ENCODE results near the gene C6orf52.
"Not testable (repeated sequence)": the region's sequence is repeated elsewhere in the genome, so short reads cannot be mapped to it uniquely, and the experiment has no call there.

C6orf52 gene

DNA sequence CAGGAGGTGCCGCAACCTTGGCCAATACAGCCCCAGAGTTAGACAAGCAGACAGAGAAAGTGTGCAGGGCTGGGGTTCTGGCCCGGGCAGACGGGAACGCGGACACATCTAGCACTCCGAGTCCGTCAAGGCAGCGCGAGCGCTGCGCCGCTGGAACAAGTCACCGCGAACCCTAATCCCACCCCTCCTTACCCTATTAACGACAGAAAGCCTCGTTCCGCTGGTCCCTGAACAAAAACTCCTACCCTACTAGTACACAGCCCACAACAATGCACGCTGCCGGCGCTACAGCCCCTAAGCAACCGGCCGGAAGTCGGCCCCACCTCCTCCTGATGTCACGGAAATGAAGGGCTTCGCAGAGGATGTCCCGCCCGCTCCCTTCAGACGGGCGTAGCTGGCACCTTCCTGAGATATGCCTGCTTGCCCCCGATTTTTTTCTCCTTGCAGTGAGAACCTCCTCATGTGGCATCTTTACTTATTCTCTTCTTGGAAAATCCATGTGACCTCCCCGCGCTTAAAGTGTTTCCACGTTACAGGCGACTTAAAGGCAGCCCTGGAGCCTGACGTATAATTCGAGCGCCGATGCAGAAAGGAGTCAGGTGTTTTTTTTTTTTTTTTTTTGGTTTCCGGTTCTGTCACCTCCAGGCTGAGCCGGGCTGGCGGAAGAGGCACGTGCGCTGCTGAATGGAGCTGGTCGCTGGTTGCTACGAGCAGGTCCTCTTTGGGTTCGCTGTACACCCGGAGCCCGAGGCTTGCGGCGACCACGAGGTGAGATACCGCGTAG lies at the start of gene C6orf52, which contains the start of gene PAK1IP1:
Gene C6orf52 (minus strand): TSS at position 315 of the 784 bp plus-strand sequence. CDS start 7,066 bp downstream, outside the sequence.
Gene PAK1IP1 (plus strand): TSS at position 671 of the 784 bp plus-strand sequence. CDS start 14 bp downstream, at position 685.
- peak; percentile 92 to 94 for DNase-seq

DNA sequence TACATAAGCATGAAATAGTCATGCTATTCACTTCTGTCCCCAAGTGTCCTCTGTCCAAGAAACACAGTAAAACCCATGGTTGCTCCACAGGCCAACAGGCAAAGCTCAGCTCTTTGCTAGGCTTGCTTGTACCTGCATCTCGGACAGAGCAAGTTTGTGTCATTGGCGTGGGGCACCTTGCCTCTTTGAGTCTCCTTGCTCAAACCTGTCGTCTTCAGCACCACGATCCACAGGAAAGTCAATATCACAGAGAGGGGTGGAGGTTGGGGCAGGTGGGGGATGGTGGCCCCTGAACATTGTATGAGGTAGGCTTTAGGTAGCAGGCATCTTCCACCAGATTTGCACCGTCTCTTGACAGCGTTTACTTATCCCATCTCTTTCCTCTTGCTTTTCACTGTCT lies 49.1 kb upstream of the C6orf52 start:
- no peak for DNase-seq

DNA sequence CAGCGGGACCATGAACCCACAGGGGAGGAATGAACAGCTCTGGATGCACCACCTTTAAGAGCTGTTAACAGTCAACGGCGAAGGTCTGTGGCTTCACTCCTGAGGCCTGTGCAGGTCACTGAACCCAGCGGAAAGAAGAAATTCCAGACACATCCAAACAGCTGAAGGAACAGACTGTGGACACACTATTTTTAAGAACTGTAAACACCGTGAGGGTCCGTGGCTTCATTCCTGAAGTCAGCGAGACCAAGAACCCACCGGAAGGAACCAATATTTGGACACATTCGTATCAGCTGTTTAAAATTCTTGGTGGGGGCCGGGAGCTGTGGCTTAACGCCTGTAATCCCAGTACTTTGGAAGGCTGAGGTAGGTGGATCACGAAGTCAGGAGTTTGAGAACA lies 47.8 kb upstream of the C6orf52 start:
- DNase-seq = no peak

DNA sequence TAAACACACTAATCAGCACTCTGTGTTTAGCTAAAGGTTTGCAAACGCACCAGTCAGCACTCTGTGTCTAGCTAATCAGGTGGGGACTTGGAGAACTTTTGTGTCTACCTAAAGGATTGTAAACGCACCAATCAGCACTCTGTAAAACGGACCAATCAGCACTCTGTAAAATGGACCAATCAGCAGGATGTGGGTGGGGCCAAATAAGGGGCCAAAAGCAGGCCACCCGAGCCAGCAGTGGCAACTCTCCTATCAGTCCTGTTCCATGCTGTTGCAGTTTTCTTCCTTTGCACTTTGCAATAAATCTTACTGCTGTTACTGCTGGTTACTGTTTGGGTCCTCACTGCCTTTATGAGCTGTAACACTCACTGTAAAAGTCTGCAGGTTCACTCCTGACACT lies 47.2 kb upstream of the C6orf52 start:
- not testable (repeated sequence) for DNase-seq

DNA sequence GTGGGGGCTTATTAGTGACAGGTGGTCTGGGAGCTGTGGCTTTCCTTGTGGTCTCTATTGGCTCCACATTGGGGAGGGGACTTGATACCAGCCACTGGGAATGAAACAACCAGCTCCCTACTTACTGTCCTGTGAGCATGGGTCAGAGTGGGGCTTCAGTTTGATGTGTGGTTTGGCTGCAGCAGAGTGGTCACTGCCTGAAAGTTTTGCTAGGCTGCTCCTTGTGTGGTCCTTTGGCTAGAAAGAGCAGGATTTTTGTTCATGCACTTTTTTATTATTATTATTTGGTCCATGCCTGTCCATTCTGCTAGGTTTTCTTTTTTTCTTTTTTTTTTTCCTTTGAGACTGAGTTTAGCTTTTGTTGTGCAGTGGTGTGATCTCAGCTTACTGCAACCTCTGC lies 45.6 kb upstream of the C6orf52 start:
- DNase-seq = no peak

DNA sequence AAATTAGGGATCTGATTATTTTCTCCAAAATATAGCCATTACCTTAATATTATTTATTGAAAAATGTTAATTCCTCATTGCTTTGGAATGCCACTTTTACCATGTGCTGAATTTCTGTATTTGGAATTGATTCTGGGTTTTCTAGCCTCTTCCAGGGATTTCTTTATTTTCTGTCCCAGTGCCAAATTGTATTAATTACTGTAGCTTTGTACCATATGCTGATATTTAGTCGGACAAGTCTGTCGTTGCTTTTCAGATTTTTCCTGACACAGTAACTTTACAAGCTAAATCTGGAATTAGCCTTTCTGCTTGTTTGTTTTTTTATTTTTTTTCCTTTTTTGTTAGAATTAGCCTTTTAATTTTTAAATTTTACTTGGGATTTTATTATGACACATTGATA lies 42.3 kb upstream of the C6orf52 start:
- DNase-seq = no peak

DNA sequence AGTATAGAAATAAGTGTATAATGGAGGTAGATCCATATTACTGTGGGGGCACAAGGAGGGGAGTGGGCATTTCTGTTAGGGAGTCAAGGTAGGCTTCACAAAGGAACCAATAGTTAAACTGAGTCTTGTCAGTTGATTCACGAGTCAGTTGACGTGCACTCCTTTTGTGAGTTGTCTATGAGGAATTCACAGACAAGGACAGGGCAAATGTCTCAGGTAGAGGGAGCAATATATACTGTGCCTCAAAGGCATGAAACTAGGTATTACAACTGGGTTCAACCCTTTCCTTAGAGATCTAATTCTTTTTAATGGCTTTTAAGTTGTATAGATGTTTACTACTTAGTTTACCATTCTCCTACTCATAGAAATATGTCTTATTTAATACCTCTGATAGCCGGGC lies 39.4 kb upstream of the C6orf52 start:
- no peak for DNase-seq

DNA sequence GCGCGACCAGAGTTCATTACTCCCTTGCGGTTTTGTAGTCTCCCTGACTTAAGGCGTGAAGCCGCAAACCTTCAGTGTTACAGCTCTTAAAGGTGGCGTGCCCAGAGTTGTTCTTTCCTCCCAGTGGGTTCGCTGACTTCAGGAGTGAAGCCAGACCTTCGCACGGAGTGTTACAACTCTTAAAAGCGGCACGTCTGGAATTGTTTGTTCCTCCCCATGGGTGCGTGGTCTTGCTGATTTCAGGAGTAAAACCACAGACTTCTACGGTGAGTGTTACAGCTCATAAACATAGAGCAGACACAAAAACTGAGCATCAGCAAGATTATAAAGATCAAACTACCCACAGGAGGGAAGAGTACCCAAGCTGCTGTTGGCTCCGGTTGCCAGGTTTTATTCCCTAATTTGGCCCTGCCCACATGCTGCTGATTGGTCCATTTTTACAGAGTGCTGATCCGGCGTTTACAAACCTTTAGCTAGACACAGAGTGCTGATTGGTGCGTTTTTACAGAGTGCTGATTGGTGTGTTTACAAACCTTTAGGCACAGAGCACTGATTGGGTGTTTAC lies 38.8 kb upstream of the C6orf52 start:
- DNase-seq = peak in 1 of 2 donors; percentile 16

DNA sequence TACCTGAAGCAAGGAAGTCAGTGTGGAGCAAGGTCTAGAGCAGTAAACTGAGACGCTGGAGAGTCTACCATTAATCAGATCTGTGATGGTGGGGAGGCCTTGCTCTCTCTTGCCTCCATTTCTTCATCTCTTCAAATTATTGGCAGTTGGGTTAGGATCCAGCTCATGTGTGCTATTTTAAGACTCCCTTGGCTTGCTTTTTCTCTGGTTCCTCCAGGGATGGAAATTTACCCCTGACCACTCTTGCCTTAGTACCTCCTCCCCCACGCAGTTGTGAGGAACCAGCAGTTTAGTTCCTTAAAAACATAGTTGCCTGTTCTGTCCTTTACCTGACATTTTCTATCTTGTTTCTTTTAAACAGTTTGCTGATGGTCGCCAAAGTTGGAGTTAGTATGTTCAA lies 35.8 kb upstream of the C6orf52 start:
- DNase-seq = no peak

DNA sequence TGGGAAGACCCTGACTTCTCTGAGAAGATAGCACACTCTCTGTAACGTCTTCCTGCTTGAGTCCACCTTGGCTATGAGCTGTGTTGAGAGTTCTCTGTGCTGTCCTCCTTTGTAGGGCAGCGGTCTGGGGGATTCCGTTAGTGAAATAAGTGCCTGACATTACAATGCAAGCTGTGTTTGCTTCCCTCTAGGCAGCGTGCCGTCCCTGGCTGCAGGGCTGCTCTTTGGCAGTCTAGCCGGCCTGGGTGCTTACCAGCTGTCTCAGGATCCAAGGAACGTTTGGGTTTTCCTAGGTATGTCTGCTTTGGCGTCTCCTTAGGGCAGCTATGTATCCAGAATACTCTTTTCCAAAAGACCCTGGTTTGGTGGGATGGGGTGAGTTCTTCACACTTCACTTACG lies 31.3 kb upstream of the C6orf52 start:
- DNase-seq = no peak

DNA sequence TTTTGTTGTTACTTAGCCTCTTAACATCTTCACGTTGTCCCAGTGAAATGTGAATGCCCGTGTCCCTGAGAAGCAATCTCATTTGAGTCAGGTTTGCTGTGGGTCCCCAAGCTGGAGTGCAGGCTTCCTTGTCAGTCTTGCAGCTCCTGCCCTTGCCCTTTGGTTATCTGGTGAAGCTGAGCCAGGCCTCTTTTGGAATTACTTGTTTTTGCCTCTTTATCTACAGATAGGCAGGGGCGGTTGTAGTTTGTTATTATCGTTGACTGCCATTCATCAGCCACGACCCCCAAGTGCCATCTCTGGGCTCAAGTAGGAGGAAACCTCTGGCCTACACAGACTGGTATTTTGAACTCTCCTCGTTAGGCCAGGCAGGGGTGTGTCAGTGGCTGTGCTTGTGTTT lies 30.6 kb upstream of the C6orf52 start:
- DNase-seq = no peak

DNA sequence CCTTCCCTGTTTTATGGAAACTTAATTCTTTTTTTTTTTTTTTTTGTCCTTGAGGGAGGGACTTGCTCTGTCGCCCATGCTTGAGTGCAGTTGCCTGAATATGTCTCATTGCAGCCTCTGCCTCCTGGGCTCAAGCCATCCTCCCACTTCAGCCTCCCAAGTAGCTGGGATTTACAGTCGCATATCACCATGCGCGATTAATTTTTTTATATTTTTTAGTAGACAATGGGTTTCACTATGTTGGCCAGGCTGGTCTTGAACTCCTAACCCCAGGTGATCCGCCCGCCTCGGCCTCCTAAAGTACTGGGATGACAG lies 29.1 kb upstream of the C6orf52 start:
- DNase-seq = peak in 1 of 2 donors; percentile 4

DNA sequence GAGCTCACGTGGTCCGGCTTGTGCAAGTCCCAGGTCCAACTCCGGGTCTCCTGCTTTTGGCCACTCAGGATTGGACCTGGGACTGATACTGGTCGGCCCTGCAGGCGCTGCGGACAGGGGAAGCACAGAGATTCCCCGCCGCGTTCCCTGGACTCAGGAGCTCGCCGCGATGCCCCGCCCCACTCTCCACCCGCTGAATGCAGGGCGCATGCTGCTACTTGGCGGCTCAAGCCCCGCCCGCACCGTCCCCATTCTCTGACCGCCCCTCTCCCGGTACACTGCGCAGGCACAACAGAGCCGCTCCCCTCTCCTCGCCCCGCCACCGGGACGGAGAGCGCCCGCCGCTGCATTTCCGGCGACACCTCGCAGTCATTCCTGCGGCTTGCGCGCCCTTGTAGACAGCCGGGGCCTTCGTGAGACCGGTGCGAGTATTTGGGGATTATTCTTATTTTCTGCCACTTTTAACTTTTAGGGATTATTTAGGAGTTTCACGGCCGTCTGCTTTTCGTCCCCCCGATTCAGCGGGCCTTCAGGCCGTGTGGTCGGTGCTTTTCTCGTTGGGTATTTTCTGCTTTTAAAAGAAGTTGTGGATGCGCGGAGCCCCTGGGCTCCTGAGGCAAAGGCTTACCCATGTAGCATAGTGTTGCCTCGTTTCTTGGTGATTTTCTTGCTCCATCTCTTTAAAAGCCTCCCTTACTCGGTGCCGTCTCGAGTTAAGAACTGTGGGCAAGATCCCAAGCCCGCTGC lies 28.6 kb upstream of the C6orf52 start, which contains the start of gene TMEM14C:
Gene TMEM14C (plus strand): TSS at position 251 of the 747 bp plus-strand sequence. CDS start 1,544 bp downstream, outside the sequence.
- DNase-seq = peak; percentile 89 to 96

DNA sequence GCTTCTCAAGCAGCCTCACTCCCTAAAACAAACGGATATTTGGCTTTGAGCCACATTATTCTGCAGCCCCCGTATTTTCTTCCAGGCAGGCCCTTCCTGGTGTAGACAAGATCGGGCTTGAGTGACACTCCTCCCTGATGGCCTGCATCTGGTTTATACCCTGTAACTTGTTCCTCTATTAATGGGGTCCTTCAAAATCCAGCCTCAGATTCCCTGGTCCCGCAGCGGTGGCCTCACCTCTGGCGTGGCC lies 28.1 kb upstream of the C6orf52 start:
- DNase-seq = no peak

DNA sequence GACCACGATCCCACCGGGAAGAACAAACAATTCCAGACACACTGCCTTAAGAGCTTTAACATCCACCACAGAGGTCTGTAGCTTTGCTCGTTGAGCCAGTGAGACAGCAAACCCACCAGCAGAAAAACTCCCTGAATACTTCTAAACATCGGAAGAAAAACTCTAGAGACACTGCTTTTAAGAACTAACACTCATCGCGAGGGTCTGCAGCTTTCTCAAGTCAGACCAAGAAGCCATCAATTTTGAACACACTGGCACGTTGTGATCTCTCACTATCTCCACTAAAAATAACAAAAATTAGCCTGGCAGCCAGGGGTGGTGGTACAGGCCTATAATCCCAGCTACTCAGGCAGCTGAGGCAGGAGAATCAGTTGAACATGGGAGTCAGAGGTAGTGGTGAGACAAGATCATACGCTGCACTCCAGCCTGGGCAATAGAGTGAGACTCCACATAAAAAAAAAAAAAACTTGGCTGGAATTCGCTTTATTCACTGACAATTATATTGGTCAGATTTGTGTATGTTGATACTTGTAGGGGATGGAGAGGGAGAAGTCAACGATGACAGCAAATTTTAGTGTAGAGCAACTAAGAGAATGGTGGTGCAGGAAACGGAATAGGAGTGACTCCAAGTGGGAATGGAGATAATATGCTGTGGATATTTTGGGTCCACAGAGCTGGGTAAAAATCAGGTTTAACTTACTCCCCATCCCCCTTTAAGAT lies 27.6 kb upstream of the C6orf52 start:
- DNase-seq = no peak

DNA sequence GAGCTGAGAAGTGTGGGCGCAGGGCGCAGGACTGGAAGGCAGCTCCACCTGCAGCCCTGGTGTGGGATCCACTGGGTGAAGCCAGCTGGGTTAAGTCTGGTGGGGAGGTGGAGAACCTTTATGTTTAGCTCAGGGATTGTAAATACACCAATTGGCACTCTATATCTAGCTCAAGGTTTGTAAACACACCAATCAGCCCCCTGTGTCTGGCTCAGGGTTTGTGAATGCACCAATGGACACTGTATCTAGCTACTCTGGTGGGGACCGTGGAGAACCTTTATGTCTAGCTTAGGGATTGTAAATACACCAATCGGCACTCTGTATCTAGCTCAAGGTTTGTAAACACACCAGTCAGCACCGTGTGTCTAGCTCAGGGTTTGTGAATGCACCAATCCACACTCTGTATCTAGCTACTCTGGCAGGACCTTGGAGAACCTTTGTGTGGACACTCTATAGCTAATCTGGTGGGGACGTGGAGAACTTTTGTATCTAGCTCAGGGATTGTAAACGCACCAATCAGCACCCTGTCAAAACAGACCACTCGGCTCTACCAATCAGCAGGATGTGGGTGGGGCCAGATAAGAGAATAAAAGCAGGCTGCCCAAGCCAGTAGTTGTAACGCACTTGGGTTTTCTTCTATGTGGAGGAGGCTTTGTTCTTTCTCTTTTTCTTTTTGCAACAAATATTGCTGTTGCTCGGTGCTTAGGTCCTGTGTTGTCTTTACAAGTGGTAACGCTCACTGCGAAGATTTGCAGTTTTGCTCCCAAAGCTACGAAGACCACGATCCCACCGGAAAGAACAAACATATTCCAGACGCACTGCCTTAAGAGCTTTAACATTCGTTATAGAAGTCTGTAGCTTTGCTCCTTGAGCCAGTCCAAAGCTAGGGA lies 26.8 kb upstream of the C6orf52 start:
- DNase-seq = peak in 1 of 2 donors; percentile 42

DNA sequence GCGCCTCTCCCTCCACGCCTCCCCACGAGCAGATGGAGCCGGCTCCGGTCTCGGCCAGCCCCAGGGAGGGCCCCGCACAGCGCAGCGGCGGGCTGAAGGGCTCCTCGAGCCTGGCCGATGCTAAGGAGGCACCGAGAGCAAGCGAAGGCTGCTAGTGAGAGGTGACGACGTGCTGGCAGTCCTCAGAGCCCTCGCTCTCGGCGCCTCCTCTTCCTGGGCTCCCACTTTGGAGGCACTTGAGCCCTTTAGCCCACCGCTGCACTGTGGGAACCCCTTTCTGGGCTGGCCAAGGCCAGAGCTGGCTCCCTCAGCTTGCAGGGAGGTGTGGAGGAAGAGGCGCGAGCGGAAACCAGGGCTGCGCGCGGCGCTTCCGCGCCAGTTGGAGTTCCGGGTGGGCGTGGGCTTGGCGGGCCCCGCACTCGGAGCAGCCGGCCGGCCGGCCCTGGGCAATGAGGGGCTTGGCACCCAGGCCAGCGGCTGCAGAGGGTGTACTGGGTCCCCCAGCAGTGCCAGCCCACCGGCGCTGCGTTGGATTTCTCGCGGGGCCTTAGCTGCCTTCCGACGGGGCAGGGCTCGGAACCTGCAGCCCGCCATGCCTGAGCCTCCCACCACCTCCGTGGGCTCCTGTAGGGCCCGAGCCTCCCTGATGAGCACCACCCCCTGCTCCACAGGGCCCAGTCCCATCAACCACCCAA lies 26.0 kb upstream of the C6orf52 start:
- DNase-seq = peak; percentile 58 to 69

DNA sequence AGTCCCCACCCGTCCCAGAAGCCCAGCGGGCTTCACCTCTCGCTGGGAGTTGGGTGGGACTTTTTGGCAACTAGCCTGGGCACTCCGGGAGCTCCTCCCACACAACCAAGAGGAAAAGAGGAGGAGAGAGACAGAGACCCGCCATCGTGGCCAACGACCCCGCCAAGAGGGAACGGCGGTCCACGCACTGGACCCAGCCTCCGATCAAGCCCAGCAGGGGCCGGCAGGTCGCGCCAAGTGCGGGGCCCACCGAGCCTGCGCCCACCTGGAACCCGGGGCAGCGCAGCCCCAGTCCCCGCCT lies 25.5 kb upstream of the C6orf52 start:
- no peak for DNase-seq

DNA sequence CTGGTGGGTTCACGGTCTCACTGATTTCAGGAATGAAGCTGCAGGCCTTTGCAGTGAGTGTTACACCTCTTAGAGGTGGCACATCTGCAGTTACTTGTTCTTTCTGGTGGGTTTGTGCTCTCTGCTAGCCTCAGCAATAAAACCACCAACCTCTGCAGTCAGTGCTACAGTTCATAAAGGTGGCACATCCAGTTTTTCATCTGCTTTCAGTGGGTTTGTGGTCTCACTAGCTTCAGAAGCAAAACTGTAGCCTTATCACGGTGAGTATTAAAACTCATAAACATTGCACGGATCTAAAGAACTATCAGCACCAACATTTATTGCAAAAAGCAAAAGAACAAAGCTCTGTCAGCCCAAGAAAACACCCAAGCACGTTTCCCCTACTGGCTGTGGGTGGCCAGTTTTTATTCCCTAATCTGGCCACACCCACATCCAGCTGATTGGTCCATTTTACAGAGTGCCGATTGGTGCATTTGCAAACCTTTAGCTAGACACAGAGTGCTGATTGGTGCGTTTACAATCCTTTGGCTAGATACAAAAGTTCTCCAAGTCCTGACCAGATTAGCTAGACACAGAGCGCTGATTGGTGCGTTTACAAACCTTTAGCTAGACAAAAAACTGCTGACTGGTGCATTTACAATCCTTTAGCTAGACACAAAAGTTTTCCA lies 25.0 kb upstream of the C6orf52 start:
- DNase-seq = peak; percentile 32

DNA sequence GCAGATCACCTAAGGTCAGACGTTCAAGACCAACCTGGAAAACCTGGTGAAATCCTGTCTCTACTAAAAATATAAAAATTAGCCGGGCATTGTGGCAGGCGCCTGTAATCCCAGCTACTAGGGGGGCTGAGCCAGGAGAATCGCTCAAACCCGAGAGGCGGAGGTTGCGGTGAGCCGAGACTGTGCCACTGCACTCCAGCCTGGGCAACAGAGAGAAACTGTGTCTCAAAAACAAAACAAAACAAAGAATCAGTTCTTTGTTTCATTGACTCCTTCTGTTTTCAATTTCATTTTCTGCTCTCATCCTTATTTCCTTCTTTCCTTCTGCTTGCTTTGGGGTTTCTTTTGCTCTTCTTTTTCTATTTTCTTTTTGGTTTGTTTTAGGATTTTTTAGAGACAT lies 19.5 kb upstream of the C6orf52 start:
- DNase-seq = no peak

DNA sequence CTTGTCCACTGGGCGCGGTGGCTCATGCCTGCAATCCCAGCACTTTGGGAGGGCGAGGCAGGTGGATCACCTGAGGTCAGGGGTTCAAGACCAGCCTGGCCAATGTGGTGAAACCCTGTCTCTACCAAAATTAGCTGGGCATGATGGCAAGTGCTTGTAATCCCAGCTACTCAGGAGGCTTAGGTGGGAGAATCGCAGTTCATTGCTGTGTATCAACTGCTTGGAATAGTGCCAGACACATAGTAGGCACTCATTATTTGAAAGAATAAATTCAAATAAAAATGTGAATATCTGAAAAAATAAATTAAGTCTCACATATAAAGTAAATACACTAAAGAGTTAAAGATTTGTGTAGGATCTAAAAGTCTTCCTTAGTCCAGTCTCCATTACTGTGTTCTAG lies 2.2 kb upstream of the C6orf52 start:
- DNase-seq = no peak

Data from stimulated activated CD4-positive, alpha-beta T cell treated with anti-CD3 and anti-CD28 coated beads, Interleukin-2, amount 100 ng/mL, for 24 hours (primary cell).